ENCODE data around the gene LYRM1.

- TF ChIP-seq, protein P1, sequence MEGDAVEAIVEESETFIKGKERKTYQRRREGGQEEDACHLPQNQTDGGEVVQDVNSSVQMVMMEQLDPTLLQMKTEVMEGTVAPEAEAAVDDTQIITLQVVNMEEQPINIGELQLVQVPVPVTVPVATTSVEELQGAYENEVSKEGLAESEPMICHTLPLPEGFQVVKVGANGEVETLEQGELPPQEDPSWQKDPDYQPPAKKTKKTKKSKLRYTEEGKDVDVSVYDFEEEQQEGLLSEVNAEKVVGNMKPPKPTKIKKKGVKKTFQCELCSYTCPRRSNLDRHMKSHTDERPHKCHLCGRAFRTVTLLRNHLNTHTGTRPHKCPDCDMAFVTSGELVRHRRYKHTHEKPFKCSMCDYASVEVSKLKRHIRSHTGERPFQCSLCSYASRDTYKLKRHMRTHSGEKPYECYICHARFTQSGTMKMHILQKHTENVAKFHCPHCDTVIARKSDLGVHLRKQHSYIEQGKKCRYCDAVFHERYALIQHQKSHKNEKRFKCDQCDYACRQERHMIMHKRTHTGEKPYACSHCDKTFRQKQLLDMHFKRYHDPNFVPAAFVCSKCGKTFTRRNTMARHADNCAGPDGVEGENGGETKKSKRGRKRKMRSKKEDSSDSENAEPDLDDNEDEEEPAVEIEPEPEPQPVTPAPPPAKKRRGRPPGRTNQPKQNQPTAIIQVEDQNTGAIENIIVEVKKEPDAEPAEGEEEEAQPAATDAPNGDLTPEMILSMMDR (IDR thresholded peaks at IDR 0.05; ENCODE audit: low read length), result no peak
- TF ChIP-seq EZH2 (IDR thresholded peaks at IDR 0.05; ENCODE audit: borderline replicate concordance, low read length), result no peak
Measured at GRCh38 chr16:20874088-20874581, 26.4 kb upstream of the LYRM1 start.
